EH (cell line): Measurements from ENCODE around the gene MPL.

ENCODE experiments used
- DNase-seq: peaks from one replicate; pipeline ENCODE4 v3.0.0-alpha.2; 2015; ENCODE audit warnings: low read depth

The MPL gene

DNA sequence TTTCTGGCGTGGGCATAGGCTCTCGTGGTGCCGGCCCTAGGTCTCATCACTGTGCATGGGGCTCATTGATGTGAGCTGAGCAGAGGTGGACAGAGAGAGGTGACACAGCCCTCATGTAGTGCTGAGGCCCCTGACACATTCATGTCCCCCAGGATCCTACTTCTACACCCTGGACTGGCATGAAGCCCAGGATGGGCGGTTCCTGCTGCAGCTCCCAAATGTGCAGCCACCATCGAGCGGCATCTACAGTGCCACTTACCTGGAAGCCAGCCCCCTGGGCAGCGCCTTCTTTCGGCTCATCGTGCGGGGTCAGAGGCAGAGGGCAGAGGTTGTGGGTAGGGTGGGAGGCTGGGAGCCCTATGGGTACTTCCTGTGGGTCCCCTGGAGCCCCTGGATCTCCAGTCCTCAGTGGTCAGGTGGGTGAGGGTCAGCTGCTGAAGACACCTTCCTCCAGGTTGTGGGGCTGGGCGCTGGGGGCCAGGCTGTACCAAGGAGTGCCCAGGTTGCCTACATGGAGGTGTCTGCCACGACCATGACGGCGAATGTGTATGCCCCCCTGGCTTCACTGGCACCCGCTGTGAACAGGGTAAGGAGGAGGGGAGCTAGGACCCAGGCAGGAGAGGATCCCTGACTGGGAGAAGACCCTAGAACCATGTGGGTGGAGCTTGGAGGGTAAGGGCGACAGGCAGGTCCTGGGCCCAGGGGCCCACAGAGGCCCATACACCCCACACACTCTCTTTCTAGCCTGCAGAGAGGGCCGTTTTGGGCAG is 30.7 kb upstream of the MPL start:
- no peak for DNase-seq

DNA sequence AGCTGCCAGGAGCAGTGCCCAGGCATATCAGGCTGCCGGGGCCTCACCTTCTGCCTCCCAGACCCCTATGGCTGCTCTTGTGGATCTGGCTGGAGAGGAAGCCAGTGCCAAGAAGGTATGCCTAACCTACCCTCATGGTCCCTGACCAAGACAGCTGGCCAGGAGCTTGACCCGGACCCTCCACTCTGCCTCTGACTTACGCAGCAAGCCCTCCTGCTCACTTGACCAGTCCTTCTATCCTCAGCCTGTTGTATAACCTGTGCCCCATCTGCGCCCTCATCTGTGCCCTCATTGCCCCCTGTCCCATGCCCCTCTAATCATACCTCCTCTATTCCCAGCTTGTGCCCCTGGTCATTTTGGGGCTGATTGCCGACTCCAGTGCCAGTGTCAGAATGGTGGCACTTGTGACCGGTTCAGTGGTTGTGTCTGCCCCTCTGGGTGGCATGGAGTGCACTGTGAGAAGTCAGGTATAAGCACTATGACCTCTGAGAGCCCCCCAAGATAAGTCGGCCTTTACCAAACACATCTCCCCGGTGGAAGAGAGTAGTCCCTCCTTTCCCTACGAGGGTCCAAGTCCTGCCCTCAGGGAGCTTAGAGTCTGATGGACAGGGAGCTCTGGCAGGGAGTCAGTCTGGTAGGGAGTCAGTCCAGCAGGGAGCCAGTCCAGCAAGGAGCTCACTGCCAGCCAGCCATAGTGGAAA is 30.0 kb upstream of the MPL start:
- no peak for DNase-seq

DNA sequence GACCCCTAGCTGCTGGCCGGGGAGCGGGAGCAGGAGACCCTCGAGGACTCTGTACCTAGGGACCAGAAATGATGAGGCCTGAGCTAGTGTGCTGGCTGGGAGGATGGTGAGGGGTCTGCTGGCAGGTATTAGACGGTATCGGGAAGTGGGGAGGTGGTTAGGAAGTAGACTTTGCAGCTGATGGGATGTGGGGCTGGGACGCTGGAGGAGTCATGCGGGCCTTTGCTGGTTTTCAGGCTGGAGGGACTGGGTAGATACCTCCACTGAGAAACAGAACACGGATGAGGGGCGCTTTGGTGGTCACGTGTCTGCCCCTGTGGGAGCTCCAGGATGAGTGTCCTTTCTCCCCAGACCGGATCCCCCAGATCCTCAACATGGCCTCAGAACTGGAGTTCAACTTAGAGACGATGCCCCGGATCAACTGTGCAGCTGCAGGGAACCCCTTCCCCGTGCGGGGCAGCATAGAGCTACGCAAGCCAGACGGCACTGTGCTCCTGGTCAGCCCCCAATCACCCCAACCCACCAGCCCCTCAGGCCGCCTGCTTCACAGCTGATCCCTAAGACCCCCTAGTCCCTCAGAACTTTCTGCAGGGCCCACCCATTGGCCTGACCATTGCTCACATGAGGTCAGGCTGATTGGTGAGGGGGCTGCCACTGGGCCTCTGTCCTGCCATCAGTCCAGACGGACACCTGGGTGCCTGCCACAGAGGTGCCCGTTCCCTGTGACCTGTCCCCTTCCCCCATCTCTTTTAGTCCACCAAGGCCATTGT is 28.8 kb upstream of the MPL start:
- no peak for DNase-seq

DNA sequence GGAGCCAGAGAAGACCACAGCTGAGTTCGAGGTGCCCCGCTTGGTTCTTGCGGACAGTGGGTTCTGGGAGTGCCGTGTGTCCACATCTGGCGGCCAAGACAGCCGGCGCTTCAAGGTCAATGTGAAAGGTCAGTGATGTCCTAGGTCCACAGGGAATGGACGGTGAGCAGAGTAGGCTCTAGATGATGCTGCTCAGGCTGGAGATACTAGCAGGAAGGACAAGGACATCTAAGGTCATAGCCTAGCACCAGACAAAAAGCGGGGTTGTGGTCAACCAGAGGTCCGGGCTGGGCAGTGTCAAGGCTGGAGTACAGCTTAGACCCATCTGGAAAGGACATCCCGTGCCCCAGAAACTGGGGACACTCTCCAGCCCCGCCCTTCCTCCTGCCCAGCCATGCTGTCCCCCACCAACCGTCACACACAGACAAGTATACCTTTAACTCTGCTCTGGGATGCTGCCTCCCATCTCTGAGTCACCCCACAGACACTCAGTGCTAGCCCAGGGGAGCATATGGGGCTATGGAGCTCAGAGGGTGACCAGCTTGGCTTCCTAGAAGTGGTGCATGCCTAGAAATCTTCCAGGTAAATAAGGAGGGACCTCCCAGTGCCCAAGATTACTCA is 28.1 kb upstream of the MPL start:
- DNase-seq, result peak; percentile 32

DNA sequence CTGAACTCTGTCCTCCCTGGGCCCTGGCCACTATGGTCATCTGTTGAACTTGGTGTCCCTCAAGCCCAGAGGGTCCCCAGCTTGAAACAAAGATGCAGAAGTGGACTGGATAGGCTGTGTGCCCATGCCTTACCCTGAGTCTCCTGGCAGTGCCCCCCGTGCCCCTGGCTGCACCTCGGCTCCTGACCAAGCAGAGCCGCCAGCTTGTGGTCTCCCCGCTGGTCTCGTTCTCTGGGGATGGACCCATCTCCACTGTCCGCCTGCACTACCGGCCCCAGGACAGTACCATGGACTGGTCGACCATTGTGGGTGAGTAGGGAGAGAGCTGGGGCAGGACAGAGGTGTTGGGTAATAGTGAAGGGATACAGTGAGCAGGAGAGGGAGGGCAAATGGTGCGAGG is 26.1 kb upstream of the MPL start:
- no peak for DNase-seq

DNA sequence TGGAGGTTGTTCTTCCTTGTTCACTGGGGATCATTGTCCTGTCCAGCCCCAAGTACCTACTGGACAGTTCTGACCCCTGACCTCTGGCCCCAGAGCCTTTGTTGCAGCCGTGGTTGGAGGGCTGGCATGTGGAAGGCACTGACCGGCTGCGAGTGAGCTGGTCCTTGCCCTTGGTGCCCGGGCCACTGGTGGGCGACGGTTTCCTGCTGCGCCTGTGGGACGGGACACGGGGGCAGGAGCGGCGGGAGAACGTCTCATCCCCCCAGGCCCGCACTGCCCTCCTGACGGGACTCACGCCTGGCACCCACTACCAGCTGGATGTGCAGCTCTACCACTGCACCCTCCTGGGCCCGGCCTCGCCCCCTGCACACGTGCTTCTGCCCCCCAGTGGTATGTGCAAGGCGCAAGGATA is 25.4 kb upstream of the MPL start:
- no peak for DNase-seq

DNA sequence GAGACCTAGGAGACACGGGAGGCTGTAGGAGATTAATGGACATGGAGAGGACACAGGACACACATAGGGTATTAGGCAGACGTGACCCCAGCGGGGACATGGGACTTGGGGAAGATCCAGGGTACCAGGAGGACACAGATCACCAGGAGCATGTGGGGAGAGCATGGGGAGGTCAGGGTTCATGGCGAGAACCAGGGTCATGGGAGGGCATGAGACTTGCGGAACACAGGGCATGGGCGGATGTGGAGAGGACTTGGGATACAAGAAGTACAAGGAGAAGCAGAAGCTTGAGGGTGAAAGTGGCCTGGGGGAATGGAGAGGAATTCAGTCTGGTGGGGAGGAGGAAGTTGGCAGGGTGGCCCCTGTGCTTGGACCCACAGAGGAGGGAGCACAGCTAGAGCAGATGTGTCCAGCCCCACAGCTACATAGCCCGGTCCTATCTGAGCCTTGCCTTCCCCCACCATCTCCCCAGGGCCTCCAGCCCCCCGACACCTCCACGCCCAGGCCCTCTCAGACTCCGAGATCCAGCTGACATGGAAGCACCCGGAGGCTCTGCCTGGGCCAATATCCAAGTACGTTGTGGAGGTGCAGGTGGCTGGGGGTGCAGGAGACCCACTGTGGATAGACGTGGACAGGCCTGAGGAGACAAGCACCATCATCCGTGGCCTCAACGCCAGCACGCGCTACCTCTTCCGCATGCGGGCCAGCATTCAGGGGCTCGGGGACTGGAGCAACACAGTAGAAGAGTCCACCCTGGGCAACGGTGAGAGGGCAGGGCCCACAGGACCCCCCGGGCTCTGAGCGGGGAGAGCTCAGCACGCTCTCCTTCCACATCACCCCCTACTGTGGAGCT is 24.7 kb upstream of the MPL start:
- no peak for DNase-seq

DNA sequence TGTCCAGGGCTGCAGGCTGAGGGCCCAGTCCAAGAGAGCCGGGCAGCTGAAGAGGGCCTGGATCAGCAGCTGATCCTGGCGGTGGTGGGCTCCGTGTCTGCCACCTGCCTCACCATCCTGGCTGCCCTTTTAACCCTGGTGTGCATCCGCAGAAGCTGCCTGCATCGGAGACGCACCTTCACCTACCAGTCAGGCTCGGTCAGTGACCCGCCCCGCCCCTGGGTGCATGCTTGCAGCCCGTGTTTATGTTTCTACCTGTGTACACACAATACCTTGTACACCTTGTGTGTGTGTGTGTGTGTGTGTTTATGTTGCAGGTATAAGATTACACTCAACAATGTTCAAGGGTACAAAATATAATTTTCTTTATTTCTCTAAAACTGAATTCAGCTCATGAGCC is 23.8 kb upstream of the MPL start:
- no peak for DNase-seq

DNA sequence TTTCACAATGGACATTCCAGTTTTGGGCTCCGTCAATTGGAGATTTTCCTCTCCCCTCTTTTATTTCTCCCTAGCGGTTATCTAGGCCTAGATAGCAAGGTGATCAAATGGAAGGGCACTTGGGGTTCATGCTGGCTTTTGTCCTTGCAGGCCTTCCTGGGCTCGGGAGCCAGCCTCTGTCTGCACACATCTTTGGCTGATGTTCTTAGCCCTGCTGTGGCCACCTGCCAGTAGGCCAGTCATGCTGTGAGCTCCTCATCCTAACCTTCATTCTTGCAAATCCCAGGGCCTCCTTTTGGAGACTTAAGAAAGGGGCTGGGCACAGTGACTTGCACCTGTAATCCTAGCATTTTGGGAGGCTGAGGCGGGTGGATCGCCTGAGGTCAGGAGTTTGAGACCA is 23.4 kb upstream of the MPL start:
- no peak for DNase-seq

DNA sequence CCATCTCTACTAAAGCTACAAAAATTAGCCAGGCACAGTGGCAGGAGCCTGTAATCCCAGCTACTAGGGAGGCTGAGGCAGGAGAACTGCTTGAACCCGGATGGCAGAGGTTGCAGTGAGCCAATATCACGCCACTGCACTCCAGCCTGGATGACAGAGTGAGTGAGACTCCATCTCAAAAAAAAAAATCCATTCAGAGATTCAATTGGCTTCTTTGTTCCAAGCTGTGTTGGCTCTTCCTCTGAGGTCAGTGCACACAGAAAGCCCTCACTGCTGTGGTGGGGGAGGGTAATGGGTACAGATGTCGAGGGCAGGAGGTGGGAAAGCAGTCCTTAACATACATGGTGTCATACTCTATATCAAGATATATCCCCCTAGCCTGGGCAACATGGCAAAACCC is 22.1 kb upstream of the MPL start:
- no peak for DNase-seq

DNA sequence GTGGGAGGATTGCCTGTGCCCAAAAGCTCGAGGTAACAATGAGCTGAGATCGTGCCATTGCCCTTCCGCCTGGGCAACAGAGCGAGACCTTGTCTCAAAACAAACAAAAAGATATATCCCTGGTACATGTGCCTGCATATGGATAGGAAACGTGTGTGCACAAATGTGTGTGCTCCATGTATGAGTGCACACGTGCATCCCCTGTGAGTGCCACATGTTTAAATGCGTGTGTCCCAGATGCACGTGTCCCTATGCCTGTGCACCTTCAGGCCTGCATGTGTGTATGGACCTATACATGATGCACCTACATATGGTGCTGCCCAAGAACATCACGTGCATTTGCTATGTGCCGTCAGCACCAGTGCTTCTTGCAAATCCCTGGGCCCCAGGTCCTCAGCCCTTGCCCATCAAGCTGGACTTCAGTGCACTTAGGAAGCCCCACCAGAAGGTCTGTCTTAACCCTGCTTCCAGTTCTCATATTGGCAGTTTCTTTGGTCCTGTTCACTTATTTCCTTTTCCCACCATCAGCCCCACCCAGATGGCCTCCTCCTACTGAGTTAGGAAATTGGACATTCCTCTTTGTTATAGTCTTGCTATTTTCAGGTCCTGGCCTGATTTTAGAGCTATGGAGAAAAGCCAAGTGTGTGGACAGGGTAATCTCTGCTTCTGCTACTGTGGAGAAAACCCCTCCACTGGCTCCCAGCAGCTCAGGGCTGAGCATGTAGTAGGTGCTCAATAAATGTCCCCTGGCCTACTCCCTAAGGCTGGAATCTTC is 21.5 kb upstream of the MPL start:
- peak; percentile 13 for DNase-seq

DNA sequence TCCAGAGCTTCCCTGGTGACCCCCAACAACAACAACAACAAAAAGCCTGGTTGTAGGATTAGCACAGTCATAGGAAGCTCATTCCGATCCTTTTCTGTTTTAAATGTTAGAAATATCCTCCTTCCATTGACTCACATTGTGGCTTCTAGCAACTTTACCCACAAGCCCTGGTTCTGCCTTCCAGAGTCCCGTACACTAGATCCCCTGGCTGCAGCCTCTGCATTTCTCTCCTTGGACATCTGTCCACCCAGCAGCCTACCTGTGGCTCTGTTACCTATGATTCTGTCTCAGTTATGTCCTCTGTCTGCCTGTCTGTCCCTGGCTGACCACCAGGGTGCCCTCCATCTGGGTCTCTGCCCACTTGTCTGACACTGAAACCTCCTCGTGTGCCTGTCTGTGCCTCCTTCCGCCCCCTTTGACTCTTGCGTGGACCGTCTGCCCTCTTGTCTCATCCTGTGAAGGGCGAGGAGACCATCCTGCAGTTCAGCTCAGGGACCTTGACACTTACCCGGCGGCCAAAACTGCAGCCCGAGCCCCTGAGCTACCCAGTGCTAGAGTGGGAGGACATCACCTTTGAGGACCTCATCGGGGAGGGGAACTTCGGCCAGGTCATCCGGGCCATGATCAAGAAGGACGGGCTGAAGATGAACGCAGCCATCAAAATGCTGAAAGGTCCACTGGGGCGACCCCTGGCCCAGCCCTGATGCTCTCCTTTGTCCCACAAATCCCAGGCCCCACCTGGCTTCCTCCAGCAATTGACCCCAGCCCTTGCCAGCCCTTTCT is 20.7 kb upstream of the MPL start:
- DNase-seq, result no peak

DNA sequence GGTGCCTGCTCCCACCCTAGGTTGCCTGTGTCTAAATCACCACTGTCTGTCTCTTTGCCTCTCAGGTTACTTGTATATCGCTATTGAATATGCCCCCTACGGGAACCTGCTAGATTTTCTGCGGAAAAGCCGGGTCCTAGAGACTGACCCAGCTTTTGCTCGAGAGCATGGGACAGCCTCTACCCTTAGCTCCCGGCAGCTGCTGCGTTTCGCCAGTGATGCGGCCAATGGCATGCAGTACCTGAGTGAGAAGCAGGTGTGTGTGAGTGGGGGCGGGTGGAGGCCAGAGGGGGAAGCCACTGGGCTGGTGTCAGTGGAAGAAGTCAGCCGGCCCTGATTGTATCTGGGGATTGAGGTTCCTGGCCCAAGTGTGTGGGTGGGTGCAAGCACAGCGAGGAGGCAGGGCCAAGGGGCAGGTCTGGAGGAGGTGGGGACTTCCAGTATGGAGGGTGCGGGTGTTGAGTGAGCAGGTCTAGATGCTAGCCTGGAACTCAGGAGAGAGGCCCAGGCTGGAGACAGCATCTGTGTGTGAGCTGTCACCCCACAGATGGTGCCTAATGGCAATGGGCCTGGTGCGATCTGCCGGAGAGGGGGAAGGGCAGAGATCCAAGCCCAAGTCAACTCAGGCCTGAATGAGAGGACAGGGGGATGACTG is 19.7 kb upstream of the MPL start:
- peak; percentile 34 for DNase-seq

DNA sequence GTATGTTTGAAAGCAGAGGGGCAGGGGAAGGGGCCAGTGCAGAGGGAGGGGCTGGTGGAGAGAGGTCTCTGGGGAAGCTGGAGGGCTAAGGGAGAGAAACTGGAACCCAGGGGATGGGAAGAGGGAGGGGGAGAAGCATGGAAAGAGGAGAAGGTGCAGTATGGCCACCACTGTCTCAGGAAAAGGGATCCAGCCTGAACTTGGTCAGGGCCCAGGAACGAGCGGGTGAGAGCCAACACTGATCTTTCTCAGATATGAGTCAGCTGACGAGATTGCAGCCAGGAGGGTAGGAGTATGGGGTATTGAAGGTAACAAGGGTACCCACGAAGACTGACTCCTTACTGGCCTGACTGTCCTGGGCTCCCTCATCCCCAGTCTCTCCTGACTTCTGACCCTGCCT is 18.8 kb upstream of the MPL start:
- DNase-seq, result no peak

DNA sequence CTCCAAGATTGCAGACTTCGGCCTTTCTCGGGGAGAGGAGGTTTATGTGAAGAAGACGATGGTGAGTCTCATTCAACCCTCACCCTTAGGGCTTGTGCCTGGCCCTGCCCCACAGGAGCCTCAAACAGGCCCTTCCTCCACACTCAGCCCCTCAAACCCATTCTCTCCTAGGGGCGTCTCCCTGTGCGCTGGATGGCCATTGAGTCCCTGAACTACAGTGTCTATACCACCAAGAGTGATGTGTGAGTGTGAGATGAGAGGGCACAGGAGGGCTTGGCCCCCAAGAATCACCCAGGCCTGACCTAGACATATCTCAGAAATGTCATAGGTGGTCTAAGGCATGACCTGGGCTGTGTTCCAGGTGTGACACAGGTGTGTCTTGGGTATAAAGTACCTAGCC is 18.3 kb upstream of the MPL start:
- DNase-seq, result no peak

DNA sequence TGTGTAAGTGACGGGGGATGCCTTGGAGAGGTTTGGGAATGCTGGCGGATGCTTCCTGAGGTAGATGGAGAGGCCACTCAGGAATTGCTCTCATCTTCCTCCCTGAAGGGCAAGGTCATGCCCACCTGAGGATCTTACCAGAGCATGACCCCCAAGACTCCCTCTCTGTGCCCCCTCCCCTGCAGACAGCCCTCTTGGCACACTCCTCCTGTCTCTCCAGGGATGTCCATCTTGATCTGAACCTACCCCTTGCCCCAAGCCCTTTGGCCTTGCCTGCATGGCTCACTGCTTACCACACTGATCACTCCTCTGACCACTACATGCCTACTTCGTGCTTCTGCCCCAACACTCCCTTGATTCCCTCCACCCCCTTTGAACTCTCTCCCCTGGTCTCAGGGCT is 17.9 kb upstream of the MPL start:
- DNase-seq, result no peak

DNA sequence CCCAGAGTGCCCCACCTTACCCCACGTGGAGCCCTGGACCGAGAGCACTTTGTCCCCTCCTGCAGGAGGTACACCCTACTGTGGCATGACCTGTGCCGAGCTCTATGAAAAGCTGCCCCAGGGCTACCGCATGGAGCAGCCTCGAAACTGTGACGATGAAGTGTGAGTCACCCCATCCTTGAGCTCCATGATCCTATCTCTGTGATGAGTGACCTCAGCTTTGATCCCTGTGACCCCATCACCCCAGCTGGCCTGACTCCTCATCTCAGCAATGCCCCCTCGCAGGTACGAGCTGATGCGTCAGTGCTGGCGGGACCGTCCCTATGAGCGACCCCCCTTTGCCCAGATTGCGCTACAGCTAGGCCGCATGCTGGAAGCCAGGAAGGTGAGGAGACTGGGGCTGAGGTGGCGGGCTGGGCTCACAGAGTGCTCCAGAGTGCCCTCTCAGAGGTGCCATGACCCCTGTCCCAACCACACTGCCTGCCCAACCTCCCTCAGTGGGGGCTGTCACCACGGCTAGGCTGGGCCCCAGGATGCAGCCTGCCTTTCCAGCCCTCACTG is 16.2 kb upstream of the MPL start:
- DNase-seq, result no peak

DNA sequence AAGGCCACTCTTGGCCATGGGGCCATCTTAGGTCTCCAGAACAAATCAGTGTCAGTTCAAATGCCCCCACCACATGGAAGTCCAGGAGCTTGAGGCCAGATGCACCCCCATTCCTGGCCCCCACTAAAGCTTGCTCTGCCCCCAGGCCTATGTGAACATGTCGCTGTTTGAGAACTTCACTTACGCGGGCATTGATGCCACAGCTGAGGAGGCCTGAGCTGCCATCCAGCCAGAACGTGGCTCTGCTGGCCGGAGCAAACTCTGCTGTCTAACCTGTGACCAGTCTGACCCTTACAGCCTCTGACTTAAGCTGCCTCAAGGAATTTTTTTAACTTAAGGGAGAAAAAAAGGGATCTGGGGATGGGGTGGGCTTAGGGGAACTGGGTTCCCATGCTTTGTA is 15.1 kb upstream of the MPL start:
- no peak for DNase-seq

DNA sequence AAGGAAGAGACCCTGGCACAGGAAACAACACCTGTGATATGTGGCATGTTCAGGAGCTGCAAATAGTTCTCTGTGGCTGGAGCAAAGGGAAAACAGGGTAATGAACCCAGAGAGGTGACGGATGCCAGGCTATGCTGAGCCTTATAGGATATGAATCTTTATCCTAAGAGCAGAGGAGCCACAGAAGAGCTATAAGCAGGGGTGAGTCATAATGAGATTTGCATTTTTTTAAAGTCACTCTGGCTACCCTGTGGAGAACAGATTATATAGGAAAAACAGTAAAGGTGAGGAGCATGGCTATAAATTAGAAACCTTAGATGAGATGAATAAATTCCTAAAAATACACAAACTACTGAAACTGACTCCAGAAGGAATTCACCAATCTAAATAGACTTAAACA is 12.8 kb upstream of the MPL start:
- no peak for DNase-seq
